Measurements from ENCODE around the gene CHSY3.

The CHSY3 gene

DNA sequence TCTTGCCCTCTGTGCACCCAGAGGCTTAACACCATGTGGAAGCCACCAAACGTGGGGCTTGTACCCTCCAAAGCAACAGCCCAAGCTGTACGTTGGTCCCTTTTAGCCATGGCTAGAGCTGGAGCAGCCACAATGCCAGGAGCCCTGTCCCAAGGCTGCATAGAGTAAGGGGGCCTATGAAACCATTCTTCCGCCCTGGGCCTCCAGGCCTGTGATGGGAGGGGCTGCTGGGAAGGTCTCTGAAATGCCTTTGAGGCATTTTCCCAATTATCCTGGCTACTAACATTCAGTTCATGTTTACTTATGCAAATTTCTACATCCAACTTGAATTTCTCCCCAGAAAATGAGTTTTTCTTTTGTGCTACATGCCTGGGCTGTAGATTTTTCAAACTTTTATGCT lies 33.8 kb downstream of the CHSY3 start:
- Histone ChIP-seq H3K9me3 (ENCODE audit: low read length) (no peaks in the 10 kb centered on the region), H3F3A (ENCODE audit: insufficient read depth, low read length) (no peaks in the 10 kb centered on the region), H3K27me3 (ENCODE audit: insufficient read depth, low read length) (no peaks in the 10 kb centered on the region), H2AFZ (ENCODE audit: low read length) (no peak overlapping the region), H3K9ac (ENCODE audit: low read length) (no peak overlapping the region), H3K4me3 (ENCODE audit: low read depth, low read length, poor library complexity, severe bottlenecking) (no peak overlapping the region), H4K20me1 (ENCODE audit: insufficient read depth, low read length) (no peaks in the 10 kb centered on the region), H3K36me3 (ENCODE audit: insufficient read depth, low read length) (no peaks in the 10 kb centered on the region), H3K4me1 (ENCODE audit: insufficient read depth, low read length, severe bottlenecking) (no peaks in the 10 kb centered on the region), H3K9me2 (ENCODE audit: low read depth, low read length) (no peaks in the 10 kb centered on the region), H3K27ac (ENCODE audit: low read depth, low read length, poor library complexity, severe bottlenecking) (no peak overlapping the region), H3K79me2 (ENCODE audit: insufficient read depth, low read length) (no peaks in the 10 kb centered on the region), H3K4me2 (ENCODE audit: low read length) (no peak overlapping the region)
- TF ChIP-seq, protein P1, sequence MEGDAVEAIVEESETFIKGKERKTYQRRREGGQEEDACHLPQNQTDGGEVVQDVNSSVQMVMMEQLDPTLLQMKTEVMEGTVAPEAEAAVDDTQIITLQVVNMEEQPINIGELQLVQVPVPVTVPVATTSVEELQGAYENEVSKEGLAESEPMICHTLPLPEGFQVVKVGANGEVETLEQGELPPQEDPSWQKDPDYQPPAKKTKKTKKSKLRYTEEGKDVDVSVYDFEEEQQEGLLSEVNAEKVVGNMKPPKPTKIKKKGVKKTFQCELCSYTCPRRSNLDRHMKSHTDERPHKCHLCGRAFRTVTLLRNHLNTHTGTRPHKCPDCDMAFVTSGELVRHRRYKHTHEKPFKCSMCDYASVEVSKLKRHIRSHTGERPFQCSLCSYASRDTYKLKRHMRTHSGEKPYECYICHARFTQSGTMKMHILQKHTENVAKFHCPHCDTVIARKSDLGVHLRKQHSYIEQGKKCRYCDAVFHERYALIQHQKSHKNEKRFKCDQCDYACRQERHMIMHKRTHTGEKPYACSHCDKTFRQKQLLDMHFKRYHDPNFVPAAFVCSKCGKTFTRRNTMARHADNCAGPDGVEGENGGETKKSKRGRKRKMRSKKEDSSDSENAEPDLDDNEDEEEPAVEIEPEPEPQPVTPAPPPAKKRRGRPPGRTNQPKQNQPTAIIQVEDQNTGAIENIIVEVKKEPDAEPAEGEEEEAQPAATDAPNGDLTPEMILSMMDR (IDR thresholded peaks at IDR 0.05; ENCODE audit: low read length): no peak
- no peak for TF ChIP-seq EZH2 (IDR thresholded peaks at IDR 0.05; ENCODE audit: borderline replicate concordance, low read length)

DNA sequence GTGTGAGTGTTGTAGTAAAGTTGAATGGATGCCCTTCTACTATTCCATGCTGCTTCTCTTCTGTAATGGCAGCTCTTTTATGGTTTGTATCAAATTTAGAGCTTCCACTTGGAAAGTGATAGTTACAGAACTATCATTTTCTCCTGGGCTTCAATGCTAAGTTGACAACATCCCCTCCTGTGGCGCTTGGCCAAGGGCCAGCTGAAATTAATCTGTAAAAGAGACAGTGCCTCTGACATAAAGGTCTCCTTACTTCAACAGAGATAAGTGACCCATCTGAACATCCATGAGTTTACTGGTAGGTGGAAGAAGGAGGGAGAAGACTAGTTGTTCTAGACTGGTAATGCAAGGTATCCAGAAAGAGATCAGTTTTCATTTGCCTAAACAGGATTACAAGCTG lies 39.7 kb downstream of the CHSY3 start:
- H3K79me2 ChIP-seq (ENCODE audit: insufficient read depth, low read length): no peaks in the 10 kb centered on the region
- H3K4me1 ChIP-seq (ENCODE audit: insufficient read depth, low read length, severe bottlenecking): no peaks in the 10 kb centered on the region
- H3K9me3 ChIP-seq (ENCODE audit: low read length): no peaks in the 10 kb centered on the region
- H3F3A ChIP-seq (ENCODE audit: insufficient read depth, low read length): no peaks in the 10 kb centered on the region
- H3K4me2 ChIP-seq (ENCODE audit: low read length): no peak overlapping the region
- no peaks in the 10 kb centered on the region for H3K36me3 ChIP-seq (ENCODE audit: insufficient read depth, low read length)
- no peak overlapping the region for H3K27ac ChIP-seq (ENCODE audit: low read depth, low read length, poor library complexity, severe bottlenecking)
- no peak overlapping the region for H3K4me3 ChIP-seq (ENCODE audit: low read depth, low read length, poor library complexity, severe bottlenecking)
- H3K27me3 ChIP-seq (ENCODE audit: insufficient read depth, low read length): no peaks in the 10 kb centered on the region
- no peak for TF ChIP-seq EZH2 (IDR thresholded peaks at IDR 0.05; ENCODE audit: borderline replicate concordance, low read length)
- TF ChIP-seq, protein P1 (IDR thresholded peaks at IDR 0.05; ENCODE audit: low read length): no peak
- H3K9me2 ChIP-seq (ENCODE audit: low read depth, low read length): no peaks in the 10 kb centered on the region
- H3K9ac ChIP-seq (ENCODE audit: low read length): no peak overlapping the region
- H4K20me1 ChIP-seq (ENCODE audit: insufficient read depth, low read length): no peaks in the 10 kb centered on the region
- no peak overlapping the region for H2AFZ ChIP-seq (ENCODE audit: low read length)

DNA sequence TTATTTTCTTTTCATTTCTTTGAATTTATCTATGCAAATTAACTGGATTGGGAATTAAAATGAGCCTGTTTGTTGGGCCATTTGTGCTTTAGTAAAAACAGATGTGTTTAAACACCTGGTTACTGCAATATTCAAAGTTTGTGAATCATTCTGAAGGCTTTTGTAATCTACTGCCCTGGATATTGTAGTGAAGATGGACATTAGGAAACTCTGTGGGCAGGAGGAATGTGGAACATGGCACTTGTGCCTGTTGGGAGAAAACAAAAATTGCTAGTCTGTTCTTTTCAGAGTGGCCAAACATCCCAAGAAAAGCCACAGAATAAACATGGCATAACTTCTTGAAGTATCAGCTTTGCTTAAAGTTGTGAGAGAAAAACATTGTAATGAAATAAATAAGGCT lies 40.8 kb downstream of the CHSY3 start:
- no peaks in the 10 kb centered on the region for H3K36me3 ChIP-seq (ENCODE audit: insufficient read depth, low read length)
- no peaks in the 10 kb centered on the region for H3K9me3 ChIP-seq (ENCODE audit: low read length)
- H3K27ac ChIP-seq (ENCODE audit: low read depth, low read length, poor library complexity, severe bottlenecking): no peak overlapping the region
- no peak overlapping the region for H3K9ac ChIP-seq (ENCODE audit: low read length)
- H2AFZ ChIP-seq (ENCODE audit: low read length): no peak overlapping the region
- TF ChIP-seq, protein P1 (IDR thresholded peaks at IDR 0.05; ENCODE audit: low read length): no peak
- TF ChIP-seq EZH2 (IDR thresholded peaks at IDR 0.05; ENCODE audit: borderline replicate concordance, low read length): no peak
- no peaks in the 10 kb centered on the region for H3K79me2 ChIP-seq (ENCODE audit: insufficient read depth, low read length)
- H3K4me1 ChIP-seq (ENCODE audit: insufficient read depth, low read length, severe bottlenecking): no peaks in the 10 kb centered on the region
- H4K20me1 ChIP-seq (ENCODE audit: insufficient read depth, low read length): no peaks in the 10 kb centered on the region
- no peak overlapping the region for H3K4me3 ChIP-seq (ENCODE audit: low read depth, low read length, poor library complexity, severe bottlenecking)
- H3F3A ChIP-seq (ENCODE audit: insufficient read depth, low read length): no peaks in the 10 kb centered on the region
- no peaks in the 10 kb centered on the region for H3K27me3 ChIP-seq (ENCODE audit: insufficient read depth, low read length)
- no peak overlapping the region for H3K4me2 ChIP-seq (ENCODE audit: low read length)
- H3K9me2 ChIP-seq (ENCODE audit: low read depth, low read length): no peaks in the 10 kb centered on the region

Data from OCI-LY1 (cell line).